ENCODE data around the gene ASPM. TPM values are rescaled to one million over a fixed set of nuclear protein-coding genes. Genes with fewer than 3 reads are reported as not detected.

Gene ASPM
- total and polyA plus RNA-seq, 2 of the 4 experiments (the other 2 are of a cell fraction), result 7.1 to 27.8 TPM

GRCh38 chr1:197174818-197175217 lies 28.3 kb upstream of the ASPM start:
- ChIA-PET CTCF (interaction anchor here (1.4 kb wide), 1 partner anchor 12 kb away, joined by 3 read pairs; no protein-coding TSS in a partner anchor), POLR2A (ENCODE audit: unreplicated experiment) (no interaction called here)
- H2BK15ac ChIP-seq (ENCODE audit: low read depth, low read length), result no peak overlapping the region
- no peak overlapping the region for H4K91ac ChIP-seq (ENCODE audit: insufficient read depth, low read depth, low read length)
- no peak overlapping the region for H3K9ac ChIP-seq (ENCODE audit: low read depth, low read length)
- no peak overlapping the region for H2AK5ac ChIP-seq (ENCODE audit: low read depth, low read length)
- TF ChIP-seq SMC3 (IDR thresholded peaks at IDR 0.05; ENCODE audit: low read depth, low read length) (no peak), CEBPB (IDR thresholded peaks at IDR 0.05; ENCODE audit: low read depth, low read length) (no peak), FOS (IDR thresholded peaks at IDR 0.05; ENCODE audit: low read depth, low read length) (no peak), POLR2A (IDR thresholded peaks at IDR 0.05; ENCODE audit: low read depth, low read length) (no peak), NFE2L2 (IDR thresholded peaks at IDR 0.05; ENCODE audit: low read depth, low read length) (no peak), RFX5 (IDR thresholded peaks at IDR 0.05; ENCODE audit: low read depth, low read length) (no peak), RCOR1 (IDR thresholded peaks at IDR 0.05; ENCODE audit: insufficient replicate concordance, low read length) (no peak), BHLHE40 (IDR thresholded peaks at IDR 0.05; ENCODE audit: low read depth, low read length) (no peak), ELK1 (IDR thresholded peaks at IDR 0.05; ENCODE audit: borderline replicate concordance, low read depth, low read length) (no peak), MXI1 (IDR thresholded peaks at IDR 0.05; ENCODE audit: borderline replicate concordance, low read depth, low read length) (no peak), CTCF (conservative IDR thresholded peaks at IDR 0.05; ENCODE audit: low read depth, low read length) (no peak), RAD21 (IDR thresholded peaks at IDR 0.05; ENCODE audit: low read length) (no peak), MAFK (IDR thresholded peaks at IDR 0.05; ENCODE audit: low read depth, low read length) (no peak)
- no peak overlapping the region for H2BK120ac ChIP-seq (ENCODE audit: low read depth, low read length)
- dilution Hi-C loops (cut with HindIII; ENCODE audit: low sequenced_read_pairs, unreplicated experiment), result no loop called here
- no peak overlapping the region for H3K27ac ChIP-seq (ENCODE audit: insufficient read depth, low read length)
- intact Hi-C loops (cut with micrococcal nuclease), result loop anchor here (5.0 kb wide), 1 partner anchor 348 kb away; no protein-coding TSS in a partner anchor
- H4K5ac ChIP-seq (ENCODE audit: low read depth, low read length), result no peak overlapping the region
- H4K20me1 ChIP-seq (ENCODE audit: insufficient read depth, low read length), result no peaks in the 10 kb centered on the region
- 75% methylated on average over 2 of the region's 2 CpGs; no CpG with 5 or more reads in 1 of the 2 experiments for WGBS, 2 experiments (ENCODE audit: extremely low coverage in 2 of 2, insufficient read length in 1 of 2)
- H4K8ac ChIP-seq (ENCODE audit: low read depth in 2 of 2, low read length in 2 of 2), result no peak overlapping the region
- H3K4me2 ChIP-seq (ENCODE audit: low read depth, low read length), result no peak overlapping the region
- no peak overlapping the region for H3K23ac ChIP-seq (ENCODE audit: low read depth, low read length)
- H2AK9ac ChIP-seq (replicated peaks; ENCODE audit: low read depth, low read length, poor library complexity), result no peak overlapping the region
- no peak overlapping the region for H3K14ac ChIP-seq (replicated peaks; ENCODE audit: low read depth, low read length)
- no peak overlapping the region for H2AFZ ChIP-seq (replicated peaks; ENCODE audit: low read length, poor library complexity)
- in situ Hi-C loops (cut with MboI; ENCODE audit: low sequenced_read_pairs), result no loop called here
- no peaks in the 10 kb centered on the region for H3K27me3 ChIP-seq (ENCODE audit: control insufficient read depth, insufficient read depth, low read length)
- H3K9me3 ChIP-seq (ENCODE audit: control insufficient read depth, insufficient read depth, low read length), result no peaks in the 10 kb centered on the region
- DNase-seq (no peak), ATAC-seq (ENCODE audit: low read depth) (no peak)
- peaks cover 3% of the 10 kb centered on the region in 2 experiments; a peak in 3 of 4 replicates for H3K79me1 ChIP-seq (ENCODE audit: low read depth in 1 of 2, low read length in 2 of 2)
- no peaks in the 10 kb centered on the region for H3K9me1 ChIP-seq (ENCODE audit: insufficient read depth, low read length)
- no TSS peak for BruUV-seq (replicated peaks)
- H3K18ac ChIP-seq (ENCODE audit: low read depth, low read length), result no peak overlapping the region
- H3K36me3 ChIP-seq (ENCODE audit: control insufficient read depth, insufficient read depth, low read length), result peaks cover 6% of the 10 kb centered on the region
- no peak overlapping the region for H3K4ac ChIP-seq (ENCODE audit: low read depth, low read length)
- peaks cover 13% of the 10 kb centered on the region; the same call in 1 of the 2 replicates for H3K4me1 ChIP-seq (ENCODE audit: control insufficient read depth, insufficient read depth, low read length)
- no peak overlapping the region for H2BK20ac ChIP-seq (ENCODE audit: low read depth, low read length)
- H3K56ac ChIP-seq (ENCODE audit: extremely low read depth, insufficient read depth, low read length), result no peak overlapping the region
- no peak overlapping the region for H2BK5ac ChIP-seq (ENCODE audit: low read depth, low read length, poor library complexity, severe bottlenecking)
- H3K4me3 ChIP-seq (ENCODE audit: insufficient read depth, low read depth, low read length), result no peak overlapping the region

Measured in IMR-90 (cell line).